Activated T-cell treated with anti-CD3 and anti-CD28 coated beads, Interleukin-2, amount 50 U/mL, for 1 hour (primary cell): ENCODE data around the gene TEX30.
"Not testable (repeated sequence)": the region's sequence is repeated elsewhere in the genome, so short reads cannot be mapped to it uniquely, and the experiment has no call there.

ENCODE experiments used
- DNase-seq: peaks from one replicate; pipeline ENCODE4 v3.0.0-alpha.2; 2020

TEX30 gene

DNA sequence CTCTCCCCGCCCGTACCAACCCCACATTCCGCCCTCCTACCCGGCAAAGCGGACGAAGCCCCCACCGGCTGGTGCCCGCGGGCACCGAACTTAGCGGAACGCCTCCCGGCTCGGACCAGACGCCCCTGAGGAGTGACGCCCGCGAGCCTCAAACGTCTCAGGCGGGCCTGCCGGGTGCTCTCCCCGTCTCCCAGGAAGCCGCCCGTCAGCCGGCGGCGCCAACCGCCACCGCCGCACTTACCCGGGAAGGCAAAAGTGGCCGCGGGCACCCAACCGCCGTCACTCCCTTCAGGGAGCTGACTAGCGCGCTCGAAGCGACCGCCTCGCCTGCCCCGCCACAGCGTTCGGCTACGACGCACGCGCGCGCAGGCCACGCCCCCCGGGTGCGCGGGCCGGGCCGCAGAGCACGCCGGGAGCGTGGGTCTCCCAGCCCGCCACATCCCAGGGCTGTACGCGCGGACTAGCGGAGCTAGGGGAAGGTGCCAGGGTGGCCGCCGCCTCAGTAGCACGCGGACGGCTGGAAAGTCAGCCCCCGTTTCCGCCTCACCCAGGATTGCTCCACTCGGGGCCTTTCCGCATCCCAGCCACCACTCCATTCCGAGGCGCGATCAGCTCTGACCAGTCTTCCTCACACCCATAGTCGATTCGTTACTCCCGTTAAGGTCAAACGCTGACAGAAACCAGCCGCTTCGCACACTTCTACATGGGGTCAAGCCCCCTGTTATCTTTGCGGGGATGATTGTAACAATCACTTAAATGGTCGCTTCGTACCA lies at the start of gene TEX30:
TSS of gene TEX30 (minus strand) at position 346 of the 773 bp plus-strand sequence. CDS start 3,760 bp downstream, outside the sequence.
- DNase-seq = peak; percentile 90

DNA sequence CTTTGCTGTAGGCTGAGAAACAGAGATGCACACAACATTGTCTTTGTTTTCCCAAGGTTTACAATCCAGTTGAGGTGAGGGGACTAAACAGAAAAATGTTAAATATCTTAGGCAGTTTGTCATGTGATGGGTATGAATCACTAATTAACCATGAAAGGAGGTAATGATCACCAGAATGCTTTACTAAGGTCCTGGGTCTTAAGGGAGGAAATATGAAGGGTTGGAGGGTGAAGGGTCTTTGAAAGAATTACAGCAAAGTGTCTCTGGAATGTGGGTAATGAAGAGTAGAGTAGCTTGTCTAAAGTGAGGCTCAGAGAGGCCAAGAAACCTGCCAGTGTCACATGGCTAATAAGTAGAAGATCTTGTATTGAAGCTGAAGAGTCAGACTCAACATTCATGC lies 44.3 kb upstream of the TEX30 start:
- no peak for DNase-seq

DNA sequence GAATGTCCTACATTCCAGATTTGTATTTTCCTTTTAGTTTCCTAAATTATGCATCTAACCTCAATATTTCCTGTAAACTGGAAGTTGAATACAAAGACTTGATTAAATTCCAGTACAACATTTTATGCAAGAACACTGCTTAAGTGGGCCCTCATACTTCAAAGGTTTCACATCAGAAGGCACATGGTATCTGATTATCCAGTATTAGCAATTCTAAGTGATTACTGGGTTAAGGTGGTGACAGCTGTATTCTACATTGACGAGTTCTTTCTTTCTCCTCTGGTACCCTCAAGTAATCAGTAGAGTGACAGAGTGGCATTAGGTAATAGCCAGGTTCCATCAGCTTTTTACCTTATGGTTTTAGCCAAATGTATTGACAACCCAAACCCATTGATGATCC lies 43.7 kb upstream of the TEX30 start:
- DNase-seq = no peak

DNA sequence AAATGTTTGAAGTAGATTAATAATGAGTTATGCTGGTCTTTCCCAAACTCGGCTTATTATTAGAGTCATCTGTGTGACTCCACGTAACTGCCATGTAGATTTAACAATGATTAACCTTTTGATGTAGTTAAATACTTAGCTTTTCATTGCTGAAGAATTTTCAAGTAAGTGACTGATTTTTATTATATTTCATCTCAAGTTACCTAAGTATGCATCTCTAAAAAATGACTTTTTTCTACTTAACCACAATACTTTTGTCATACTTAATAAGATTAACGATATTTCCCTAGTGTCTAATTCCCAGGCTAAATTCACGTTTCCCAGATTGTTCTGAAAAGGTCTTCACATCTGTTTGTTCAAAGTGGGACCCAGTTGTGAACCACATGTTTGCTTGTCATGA lies 43.1 kb upstream of the TEX30 start:
- no peak for DNase-seq

DNA sequence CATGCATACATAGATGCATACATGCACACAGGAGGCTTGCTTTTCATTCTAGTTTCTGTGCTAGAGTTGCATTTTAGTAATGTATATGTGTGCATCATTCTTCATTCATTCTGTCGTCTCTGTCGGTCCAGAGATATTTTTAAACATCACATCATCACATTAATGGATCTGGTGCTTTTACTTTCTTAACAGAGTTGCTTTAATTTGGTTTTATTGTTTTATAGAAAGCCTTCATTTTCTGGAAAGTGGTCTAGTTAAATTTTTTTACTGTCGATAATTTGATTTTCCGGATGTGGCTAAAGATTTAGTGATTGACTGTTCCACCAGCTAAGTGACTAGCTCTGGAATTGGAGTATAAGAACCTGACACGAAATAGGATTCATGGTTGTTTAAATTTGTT lies 42.2 kb upstream of the TEX30 start:
- no peak for DNase-seq

DNA sequence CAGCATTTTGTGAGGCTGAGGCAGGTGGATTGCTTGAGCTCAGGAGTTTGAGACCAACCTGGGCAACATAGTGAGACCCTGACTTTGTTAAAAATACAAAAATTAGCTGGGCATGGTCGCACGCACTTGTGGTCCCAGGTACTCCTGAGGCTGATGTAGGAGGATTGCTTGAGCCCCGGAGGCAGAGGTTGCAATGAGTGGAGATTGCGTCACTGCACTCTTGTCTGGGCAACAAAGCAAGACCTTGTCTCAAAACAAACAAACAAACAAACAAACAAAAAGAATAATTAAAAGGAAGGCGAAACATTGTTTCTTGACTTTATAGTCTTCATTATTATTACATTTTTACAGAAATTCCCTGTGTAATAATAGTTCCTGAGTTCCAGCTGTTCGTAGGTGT lies 41.2 kb upstream of the TEX30 start:
- DNase-seq = no peak

DNA sequence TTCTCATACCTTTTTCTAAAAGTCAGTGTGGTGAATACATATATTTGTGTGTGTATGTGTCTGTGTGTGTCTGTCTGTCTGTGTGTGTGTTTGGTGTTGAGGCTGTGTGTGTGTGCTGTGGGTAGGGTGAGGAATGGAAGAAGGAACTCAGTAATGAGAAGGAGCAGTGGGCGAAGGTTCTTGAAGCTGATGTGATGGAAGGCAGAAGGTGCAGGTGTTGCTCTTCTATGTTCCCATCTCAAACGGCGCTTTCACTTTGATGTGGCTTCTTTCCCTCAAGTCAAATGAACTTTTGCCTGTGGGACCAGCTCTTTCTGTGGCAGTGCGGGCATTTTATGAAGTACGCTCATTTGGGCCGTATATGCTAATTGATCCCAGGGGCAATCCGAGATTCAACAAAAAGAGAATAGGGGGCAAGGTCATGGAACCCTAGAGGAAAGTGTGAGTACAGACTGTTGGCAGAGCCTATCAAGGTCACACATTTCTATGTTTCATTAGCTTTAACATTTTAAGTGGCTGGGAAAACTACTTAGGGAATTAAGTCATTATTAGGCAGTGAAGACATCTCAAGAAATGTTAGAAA lies 40.5 kb upstream of the TEX30 start:
- no peak for DNase-seq

DNA sequence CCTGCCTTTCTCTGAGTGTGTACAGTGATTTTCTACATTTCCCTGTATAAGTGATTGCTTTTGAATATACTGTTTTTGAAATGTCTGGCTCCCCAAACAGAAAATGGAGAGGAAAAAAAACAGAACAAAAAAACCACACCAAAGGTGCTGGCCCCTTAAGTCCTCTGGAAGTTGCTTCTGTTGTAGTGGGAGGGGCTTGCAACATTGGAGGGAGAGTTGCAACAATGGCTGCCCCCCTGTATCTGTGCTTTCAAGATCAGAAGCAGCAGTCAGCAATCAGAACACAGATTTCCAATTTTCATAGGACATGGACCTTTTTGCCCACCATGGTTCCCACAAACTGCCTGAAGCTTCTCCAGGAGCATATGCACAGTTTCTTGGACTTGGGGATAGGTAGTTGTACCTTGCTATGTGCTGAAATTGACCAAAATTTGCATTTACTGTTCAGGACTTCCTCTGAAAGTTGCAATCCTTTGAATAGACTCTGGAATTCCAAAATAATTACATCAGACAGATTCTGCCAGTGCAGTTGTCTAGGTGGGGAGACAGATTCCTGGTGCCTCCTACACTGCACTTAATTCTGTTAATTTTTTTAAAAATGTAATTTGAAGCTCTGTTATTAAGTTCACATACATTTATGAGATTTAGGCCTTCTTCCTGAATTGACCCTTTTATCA lies 39.2 kb upstream of the TEX30 start:
- no peak for DNase-seq

DNA sequence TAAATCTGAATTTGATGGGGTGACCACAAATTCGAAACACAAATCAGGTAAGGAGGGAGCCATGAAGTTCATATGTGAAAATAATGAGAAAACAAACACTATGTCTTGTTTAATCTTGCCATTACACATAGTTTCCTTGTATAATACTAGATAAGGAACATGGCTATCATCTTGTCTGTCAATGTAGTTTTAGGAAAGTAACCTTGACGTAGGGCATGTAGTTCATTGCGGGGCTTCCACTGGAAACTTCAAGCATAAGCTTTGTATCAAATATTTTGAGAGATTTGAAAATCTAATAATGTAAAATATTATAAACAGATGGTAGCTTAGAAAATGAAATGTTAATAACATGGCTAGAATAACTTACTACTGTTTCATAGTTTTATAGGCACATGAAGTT lies 34.1 kb upstream of the TEX30 start:
- no peak for DNase-seq

DNA sequence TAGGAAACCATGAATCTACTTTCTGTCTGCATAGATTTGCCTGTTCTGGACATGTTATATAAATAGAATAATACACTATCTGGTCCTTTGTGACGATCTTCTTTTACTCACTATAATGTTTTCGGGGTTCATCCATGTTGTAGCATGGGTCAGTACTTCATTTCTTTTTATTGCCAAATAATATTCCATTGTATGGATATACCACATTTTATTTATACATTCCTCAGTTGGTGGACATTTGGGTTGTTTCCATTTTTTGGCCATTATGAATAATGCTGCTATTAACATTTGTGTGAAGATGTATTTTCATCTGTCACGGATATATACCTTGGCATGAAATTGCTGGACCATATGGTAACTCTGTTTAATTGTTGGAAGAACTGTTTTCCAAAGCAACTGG lies 32.1 kb upstream of the TEX30 start:
- DNase-seq = no peak

DNA sequence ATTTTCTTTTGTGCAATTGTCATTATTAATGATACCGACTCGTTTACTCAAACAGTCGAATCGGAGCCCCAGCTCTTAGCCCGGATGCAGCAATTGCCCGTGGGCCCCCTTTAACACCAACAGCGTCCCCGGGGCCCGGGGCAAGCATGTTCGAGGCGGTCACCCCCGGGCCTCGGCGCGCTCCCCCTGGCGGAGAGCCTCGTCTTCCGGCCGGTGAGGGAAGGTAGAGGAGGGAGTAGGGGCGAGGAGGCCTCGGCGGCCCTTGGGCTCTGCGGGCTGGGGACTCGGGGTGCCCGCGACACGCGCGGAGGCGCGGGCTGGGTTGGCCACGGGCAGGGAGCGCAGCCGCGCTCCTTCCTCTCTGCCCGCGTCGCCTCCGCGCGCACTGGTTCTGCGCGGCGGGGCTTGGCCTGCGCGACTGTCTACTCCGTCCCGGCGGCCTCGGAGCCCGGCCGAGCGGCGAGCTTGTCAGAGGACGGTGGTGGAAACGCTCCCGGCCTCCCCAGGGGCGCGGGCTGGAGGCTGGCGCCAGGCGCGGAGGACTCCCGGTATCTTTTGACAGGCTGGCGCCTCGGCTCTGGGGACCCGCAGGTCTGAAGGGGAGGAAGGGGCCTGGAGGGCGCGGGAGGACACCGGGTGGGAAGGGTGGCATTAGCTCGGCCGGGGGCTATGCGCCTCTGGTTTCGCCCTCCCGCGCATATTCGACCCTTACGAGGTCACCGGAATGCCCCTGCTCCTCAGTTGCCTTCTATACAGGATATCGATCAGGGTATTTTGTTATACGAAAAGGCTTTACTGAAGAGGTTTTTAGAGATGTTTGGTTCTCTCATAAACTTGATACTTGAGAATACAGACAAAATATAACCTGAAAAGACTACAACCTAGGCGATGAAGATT lies 26.8 kb upstream of the TEX30 start:
- DNase-seq = peak; percentile 86

DNA sequence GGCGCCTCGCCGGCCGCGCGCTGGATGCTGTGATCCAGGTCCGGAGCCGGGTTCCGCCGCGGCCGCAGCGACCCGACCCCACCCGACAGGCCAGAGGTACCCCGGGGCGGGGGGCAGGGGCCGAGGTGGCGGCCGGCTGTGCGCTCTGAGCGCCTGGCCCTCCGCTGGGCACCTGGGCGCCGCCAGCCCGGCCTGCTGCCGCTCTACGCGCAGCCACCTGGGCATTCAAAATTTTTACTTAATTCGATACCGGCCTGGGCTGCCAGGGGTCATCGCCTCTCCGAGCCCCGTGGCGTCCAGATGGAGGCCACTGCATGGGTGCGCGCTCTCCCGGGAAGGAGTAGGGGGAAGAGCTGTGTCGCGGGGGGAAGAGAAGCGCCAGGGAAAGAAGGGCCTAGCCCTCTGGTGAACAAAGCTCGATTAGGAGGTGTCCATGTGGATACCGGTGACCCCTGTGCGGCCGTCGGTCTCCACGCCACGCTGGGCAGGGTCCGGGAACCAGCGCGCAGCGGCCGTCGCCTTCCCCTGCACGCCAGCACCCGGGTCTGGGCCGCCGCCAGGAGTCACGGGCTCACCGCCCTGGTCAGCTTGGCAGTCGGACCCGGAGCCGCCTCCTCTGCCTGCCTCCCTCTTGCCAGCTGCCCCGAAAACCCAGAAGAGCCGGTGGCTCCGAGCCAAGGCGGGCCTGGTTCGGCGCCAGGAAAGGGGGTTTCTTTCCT lies 26.0 kb upstream of the TEX30 start:
- no peak for DNase-seq

DNA sequence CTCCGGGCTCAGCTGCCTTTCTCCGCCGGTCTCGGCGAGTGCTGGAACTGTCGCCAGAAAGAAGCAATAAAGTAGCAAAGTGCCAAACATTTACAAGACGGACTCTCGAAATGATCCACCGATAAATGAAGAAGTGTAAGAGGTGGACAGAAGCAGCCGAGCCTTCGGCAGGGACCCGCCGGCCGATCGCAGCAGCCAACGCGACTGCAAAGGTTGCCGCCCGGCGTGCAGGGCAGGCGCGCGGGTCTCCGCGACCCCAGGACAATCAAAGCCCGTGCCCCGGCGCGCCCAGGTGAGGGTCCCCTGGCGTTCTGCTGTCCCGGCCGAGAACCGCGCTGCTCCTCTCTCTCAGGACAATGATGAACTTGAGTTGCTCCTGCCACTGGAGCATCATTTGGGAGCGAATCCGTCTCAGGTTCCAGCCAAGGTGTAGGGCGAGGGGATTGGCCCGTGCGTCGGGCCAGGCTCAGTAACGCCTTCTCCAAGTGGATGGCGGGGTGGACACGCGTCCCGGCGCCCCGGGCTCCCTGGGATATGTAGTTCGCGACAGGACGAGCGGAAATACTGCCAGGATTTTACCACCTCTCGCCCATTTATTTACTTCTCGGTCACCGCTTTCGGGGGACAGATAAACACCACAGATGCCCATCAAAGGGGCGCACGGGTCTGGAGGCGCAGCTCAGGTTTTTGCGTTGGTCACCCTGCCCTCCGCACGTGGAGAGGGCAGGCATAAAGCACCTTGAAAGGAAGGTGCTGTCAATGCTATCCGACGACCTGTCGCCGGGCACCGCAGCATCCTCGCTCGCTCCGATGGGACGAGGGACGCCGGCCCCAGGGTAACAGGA lies 25.2 kb upstream of the TEX30 start, which contains the start of the genes BIVM and POGLUT2:
TSS of gene BIVM (plus strand) at position 539 of the 845 bp plus-strand sequence. CDS start 8,149 bp downstream, outside the sequence.
TSS of gene POGLUT2 (minus strand) at position 396 of the 845 bp plus-strand sequence. CDS start at position 90, 306 bp downstream.
- peak; percentile 69 for DNase-seq

DNA sequence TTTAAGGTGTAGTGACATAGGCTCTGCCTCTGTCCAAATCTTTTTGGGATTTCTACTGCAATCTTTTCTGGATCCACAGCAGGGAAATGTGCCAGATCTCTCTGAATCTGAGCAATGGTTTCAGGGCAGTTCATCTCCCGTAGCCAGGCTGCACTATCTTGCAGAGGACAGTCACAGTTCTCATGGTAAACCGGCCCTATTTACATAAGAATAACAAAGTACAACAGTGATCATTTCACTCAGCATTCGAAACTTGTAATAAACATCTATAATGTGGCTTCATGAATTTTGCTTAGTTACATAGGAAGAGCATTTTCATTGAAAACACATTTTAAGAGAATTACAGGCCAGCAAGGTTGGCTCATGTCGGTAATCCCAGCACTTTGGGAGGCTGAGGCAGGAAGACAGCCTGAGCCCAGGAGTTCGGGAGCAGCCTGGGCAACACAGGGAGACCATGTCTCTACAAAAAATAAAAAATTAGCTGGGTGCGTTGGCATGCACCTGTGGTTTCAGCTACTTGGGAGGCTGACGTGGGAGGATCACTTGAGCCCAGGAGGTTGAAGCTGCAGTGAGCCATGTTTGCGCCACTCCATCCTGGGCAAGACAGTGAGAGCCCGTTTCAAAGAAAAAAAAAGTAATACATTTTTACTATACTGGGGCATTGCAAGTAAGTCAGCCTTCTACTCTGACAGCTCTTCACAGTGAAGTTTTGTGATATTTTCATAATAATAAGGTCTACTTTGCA lies 20.2 kb upstream of the TEX30 start:
- DNase-seq = no peak

DNA sequence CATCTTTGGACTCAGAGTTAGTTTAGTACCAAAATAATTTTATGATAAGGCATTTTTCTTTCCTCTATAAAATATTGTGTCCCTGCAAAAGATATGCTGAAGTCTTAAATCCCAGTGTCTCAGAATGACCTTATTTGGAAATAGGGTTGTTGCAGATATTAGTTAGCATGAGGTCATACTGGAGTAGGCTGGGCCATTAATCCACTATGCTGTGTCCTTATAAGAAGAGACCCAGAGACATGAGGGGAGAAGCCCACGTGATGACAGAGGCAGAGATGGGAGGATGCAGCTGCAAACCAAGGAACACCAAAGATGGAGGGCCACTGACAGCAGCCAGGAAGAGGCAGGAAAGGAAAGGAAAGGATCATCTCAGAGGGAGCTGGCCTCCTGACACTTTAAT lies 18.8 kb upstream of the TEX30 start:
- no peak for DNase-seq

DNA sequence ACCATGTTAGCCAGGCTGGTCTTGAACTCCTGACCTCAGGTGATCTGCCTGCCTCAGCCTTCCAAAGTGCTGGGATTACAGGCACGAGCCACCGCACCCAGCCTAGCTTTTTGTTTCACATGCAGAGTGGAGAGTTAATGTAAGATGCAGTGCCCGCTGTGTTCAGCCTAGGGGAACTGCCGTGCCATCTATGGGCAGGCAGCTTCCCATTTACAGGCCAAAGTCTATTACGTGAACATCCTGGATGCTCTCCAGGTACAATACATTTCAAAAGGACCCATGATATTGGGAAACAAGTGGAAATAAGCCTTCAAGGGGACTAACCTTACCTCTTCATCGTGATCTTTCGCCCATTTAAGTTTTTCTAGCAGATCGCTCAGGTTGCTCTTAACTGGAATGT lies 15.1 kb upstream of the TEX30 start:
- no peak for DNase-seq

DNA sequence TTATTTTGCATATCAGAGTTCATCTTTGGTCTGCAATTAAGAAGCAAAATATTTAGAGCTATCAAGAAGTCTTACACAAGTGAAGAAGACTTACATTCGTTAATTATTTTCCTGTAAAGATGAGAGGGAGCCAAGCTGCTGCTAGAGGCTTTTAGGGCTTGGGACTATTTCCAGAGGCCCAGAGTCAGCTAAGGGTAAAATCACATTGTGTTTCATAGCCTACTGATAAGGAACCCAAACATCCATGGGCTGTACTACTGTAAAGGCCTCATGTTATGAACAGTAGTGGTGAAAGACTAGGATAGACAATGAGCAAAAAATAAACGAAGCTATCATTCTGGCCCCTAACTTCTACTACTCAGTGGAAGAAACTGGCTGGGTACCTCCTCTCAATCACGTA lies 10.9 kb upstream of the TEX30 start:
- no peak for DNase-seq

DNA sequence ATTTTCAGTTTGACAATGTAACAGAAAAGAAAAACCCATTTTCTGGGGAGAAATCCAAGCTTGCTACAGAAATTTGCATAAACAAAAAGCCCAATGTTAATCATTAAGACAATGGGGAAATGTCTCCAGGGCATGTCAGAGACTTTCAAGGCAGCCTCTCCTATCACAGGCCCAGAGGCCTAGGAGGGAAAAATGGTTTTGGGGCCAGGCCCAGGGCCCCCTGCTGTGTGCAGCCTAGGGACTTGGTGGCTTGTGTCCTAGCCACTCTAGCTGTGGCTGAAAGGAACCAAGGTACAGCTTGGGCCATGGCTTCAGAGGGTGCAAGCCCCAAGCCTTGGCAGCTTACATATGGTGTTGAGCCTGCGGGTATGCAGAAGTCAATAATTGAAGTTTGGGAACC lies 8.0 kb upstream of the TEX30 start:
- DNase-seq = no peak

DNA sequence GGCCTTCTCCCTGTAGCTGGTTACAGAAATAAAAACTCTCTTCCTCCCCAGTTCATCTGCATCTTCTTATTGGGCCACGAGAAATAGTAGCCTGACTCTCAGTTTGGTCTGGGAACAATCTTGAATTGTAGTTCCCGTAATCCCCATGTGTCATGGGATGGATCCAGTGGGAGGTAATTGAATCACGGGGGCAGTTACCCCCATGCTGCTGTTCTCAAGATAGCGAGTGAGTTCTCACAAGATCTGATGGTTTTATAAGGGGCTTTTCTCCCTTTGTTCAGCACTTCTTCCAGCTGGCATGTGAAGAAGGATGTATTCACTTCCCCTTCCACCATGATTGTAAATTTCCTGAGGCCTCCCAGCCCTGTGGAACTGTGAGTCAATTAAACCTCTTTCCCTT lies 7.1 kb upstream of the TEX30 start:
- DNase-seq = not testable (repeated sequence)

DNA sequence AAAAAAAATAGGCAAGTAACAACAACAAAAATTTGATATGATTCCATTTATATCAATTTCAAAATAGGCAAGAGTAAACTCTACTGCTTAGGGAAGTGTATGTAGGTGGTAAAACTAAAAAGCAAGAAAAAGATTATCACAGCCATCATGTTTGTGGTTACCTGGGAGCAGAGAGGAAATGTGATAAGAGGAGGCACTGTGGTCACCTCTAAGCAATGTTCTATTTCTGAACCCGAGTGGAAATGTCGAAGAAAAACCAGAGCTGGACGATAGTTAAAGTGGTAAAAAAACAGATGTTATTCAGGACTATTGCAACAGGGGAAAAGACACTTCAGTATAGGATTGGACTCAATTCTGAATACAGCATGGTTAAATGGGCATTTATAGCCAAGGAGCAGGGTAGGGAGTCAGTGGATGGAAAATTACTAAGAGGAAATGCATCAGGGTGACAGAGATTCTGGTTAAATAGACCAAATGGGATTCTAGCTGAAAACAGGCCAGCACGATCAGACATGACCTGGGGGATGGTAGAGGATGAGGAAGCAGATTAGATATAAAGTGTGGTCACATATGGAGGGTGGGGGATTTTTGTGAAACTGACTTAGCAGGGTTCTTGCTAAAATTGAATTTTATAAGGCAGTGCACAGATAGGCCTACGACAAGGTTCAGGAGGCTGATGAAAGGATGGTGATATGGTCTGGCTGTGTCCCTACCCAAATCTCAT lies 6.0 kb upstream of the TEX30 start:
- DNase-seq = no peak
